ENCODE results near the gene SGSH.
A peak's percentile ranks its signal among the peaks of the same experiment; 100 is the strongest.
"Not testable (repeated sequence)": the region's sequence is repeated elsewhere in the genome, so short reads cannot be mapped to it uniquely, and the experiment has no call there.

Gene SGSH

GRCh38 chr17:80209765-80210164 is 10.4 kb downstream of the SGSH start:
- DNase-seq = no peak

GRCh38 chr17:80208050-80208449 is 12.1 kb downstream of the SGSH start:
- DNase-seq = no peak

- DNase-seq = no peak
These were observed 14.3 kb downstream of the SGSH start for GRCh38 chr17:80205811-80206210.

- no peak for DNase-seq
These were observed 15.3 kb downstream of the SGSH start for GRCh38 chr17:80204626-80205468.

GRCh38 chr17:80203471-80203963 is 16.6 kb downstream of the SGSH start:
- no peak for DNase-seq

- no peak for DNase-seq
These were observed 17.9 kb downstream of the SGSH start for GRCh38 chr17:80202197-80202596.

GRCh38 chr17:80201446-80201845 is 18.7 kb downstream of the SGSH start:
- DNase-seq = no peak

- not testable (repeated sequence) for DNase-seq
These were observed 20.8 kb downstream of the SGSH start for GRCh38 chr17:80199295-80199694.

- no peak for DNase-seq
These were observed 21.9 kb downstream of the SGSH start for GRCh38 chr17:80198144-80198661.

- no peak for DNase-seq
These were observed 23.5 kb downstream of the SGSH start for GRCh38 chr17:80196652-80197051.

GRCh38 chr17:80195671-80196529 is 24.2 kb downstream of the SGSH start:
- DNase-seq = no peak

GRCh38 chr17:80195141-80195540 is 25.0 kb downstream of the SGSH start:
- DNase-seq = no peak

- DNase-seq = no peak
These were observed 28.1 kb downstream of the SGSH start for GRCh38 chr17:80191865-80192661.

GRCh38 chr17:80191192-80191591 is 28.9 kb downstream of the SGSH start:
- no peak for DNase-seq

- no peak for DNase-seq
These were observed 29.4 kb downstream of the SGSH start for GRCh38 chr17:80190716-80191115.

GRCh38 chr17:80189611-80190010 is 30.5 kb downstream of the SGSH start:
- DNase-seq = no peak

GRCh38 chr17:80187515-80187941 is 32.6 kb downstream of the SGSH start:
- no peak for DNase-seq

GRCh38 chr17:80187090-80187489 is 33.0 kb downstream of the SGSH start:
- DNase-seq = no peak

- DNase-seq = no peak
These were observed 34.2 kb downstream of the SGSH start for GRCh38 chr17:80185968-80186367.

GRCh38 chr17:80184423-80184714 is 35.8 kb downstream of the SGSH start:
- no peak for DNase-seq

GRCh38 chr17:80183581-80184422 is 36.3 kb downstream of the SGSH start:
- peak; percentile 19 for DNase-seq

GRCh38 chr17:80182845-80183223 is 37.3 kb downstream of the SGSH start:
- DNase-seq = no peak

All from NCI-H69 (cell line).